ENCODE data around the gene STX7.
A peak's percentile ranks its signal among the peaks of the same experiment; 100 is the strongest.

The STX7 gene

GRCh38 chr6:132527791-132528190 is 14.9 kb upstream of the STX7 start (continued):
- TF ChIP-seq ZNF121 (tag by site-specific recombination; IDR thresholded peaks at IDR 0.05) (no peak), ZNF155 (tag by site-specific recombination; IDR thresholded peaks at IDR 0.05) (no peak), REPIN1 (tag by site-specific recombination; IDR thresholded peaks at IDR 0.05; ENCODE audit: low read depth) (no peak; the same call in 1 of the 2 replicates), SETDB1 (IDR thresholded peaks at IDR 0.05; ENCODE audit: insufficient read length, low read length) (no peak), ZEB2 (tag by site-specific recombination; IDR thresholded peaks at IDR 0.05) (peak; percentile 96), KLF7 (tag by site-specific recombination; IDR thresholded peaks at IDR 0.05; ENCODE audit: borderline replicate concordance) (no peak), ZNF324 (tag by site-specific recombination; IDR thresholded peaks at IDR 0.05) (peak; percentile 72), ZNF670 (tag by site-specific recombination; IDR thresholded peaks at IDR 0.05; ENCODE audit: low read depth) (no peak), ZXDB (tag by site-specific recombination; IDR thresholded peaks at IDR 0.05) (peak; percentile 66; the same call in 1 of the 2 replicates), ZNF664 (tag by site-specific recombination; IDR thresholded peaks at IDR 0.05) (no peak), ZNF423 (tag by site-specific recombination; IDR thresholded peaks at IDR 0.05) (peak; percentile 68), KLF17 (tag by site-specific recombination; IDR thresholded peaks at IDR 0.05) (peak; percentile 50; the same call in 1 of the 2 replicates), ZBTB7A (tag by site-specific recombination; IDR thresholded peaks at IDR 0.05; ENCODE audit: low read depth) (0 out of 2 replicates have a peak, but pooled peaks have one; percentile 23), YY1 (tag by site-specific recombination; IDR thresholded peaks at IDR 0.05) (no peak; the same call in 1 of the 2 replicates), PBX3 (CRISPR knock-in tag; IDR thresholded peaks at IDR 0.05) (no peak), ZNF350 (tag by site-specific recombination; IDR thresholded peaks at IDR 0.05) (no peak), KLF1 (tag by site-specific recombination; IDR thresholded peaks at IDR 0.05) (no peak), ZSCAN5A (tag by site-specific recombination; IDR thresholded peaks at IDR 0.05) (peak; percentile 62; the same call in 1 of the 2 replicates), ZNF629 (tag by site-specific recombination; IDR thresholded peaks at IDR 0.05) (peak; percentile 91), ZFP69B (tag by site-specific recombination; IDR thresholded peaks at IDR 0.05) (0 out of 2 replicates have a peak, but pooled peaks have one; percentile 39), ZBTB6 (tag by site-specific recombination; IDR thresholded peaks at IDR 0.05) (no peak), ZNF335 (tag by site-specific recombination; conservative IDR thresholded peaks at IDR 0.05) (no peak), ZNF24 (tag by site-specific recombination; IDR thresholded peaks at IDR 0.05) (peak; percentile 86), ZNF560 (tag by site-specific recombination; IDR thresholded peaks at IDR 0.05; ENCODE audit: borderline replicate concordance) (no peak), ZNF354C (tag by site-specific recombination; IDR thresholded peaks at IDR 0.05; ENCODE audit: borderline replicate concordance, low read depth) (0 out of 2 replicates have a peak, but pooled peaks have one; percentile 25), ZNF600 (tag by site-specific recombination; IDR thresholded peaks at IDR 0.05) (no peak)
- TF ChIP-seq, protein P1, sequence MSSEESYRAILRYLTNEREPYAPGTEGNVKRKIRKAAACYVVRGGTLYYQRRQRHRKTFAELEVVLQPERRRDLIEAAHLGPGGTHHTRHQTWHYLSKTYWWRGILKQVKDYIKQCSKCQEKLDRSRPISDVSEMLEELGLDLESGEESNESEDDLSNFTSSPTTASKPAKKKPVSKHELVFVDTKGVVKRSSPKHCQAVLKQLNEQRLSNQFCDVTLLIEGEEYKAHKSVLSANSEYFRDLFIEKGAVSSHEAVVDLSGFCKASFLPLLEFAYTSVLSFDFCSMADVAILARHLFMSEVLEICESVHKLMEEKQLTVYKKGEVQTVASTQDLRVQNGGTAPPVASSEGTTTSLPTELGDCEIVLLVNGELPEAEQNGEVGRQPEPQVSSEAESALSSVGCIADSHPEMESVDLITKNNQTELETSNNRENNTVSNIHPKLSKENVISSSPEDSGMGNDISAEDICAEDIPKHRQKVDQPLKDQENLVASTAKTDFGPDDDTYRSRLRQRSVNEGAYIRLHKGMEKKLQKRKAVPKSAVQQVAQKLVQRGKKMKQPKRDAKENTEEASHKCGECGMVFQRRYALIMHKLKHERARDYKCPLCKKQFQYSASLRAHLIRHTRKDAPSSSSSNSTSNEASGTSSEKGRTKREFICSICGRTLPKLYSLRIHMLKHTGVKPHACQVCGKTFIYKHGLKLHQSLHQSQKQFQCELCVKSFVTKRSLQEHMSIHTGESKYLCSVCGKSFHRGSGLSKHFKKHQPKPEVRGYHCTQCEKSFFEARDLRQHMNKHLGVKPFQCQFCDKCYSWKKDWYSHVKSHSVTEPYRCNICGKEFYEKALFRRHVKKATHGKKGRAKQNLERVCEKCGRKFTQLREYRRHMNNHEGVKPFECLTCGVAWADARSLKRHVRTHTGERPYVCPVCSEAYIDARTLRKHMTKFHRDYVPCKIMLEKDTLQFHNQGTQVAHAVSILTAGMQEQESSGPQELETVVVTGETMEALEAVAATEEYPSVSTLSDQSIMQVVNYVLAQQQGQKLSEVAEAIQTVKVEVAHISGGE (tag by site-specific recombination; conservative IDR thresholded peaks at IDR 0.05; ENCODE audit: low read depth): no peak
- TF ChIP-seq, protein P2, sequence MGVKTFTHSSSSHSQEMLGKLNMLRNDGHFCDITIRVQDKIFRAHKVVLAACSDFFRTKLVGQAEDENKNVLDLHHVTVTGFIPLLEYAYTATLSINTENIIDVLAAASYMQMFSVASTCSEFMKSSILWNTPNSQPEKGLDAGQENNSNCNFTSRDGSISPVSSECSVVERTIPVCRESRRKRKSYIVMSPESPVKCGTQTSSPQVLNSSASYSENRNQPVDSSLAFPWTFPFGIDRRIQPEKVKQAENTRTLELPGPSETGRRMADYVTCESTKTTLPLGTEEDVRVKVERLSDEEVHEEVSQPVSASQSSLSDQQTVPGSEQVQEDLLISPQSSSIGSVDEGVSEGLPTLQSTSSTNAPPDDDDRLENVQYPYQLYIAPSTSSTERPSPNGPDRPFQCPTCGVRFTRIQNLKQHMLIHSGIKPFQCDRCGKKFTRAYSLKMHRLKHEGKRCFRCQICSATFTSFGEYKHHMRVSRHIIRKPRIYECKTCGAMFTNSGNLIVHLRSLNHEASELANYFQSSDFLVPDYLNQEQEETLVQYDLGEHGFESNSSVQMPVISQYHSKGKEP (tag by site-specific recombination; IDR thresholded peaks at IDR 0.05): no peak
- TF ChIP-seq, protein P3, sequence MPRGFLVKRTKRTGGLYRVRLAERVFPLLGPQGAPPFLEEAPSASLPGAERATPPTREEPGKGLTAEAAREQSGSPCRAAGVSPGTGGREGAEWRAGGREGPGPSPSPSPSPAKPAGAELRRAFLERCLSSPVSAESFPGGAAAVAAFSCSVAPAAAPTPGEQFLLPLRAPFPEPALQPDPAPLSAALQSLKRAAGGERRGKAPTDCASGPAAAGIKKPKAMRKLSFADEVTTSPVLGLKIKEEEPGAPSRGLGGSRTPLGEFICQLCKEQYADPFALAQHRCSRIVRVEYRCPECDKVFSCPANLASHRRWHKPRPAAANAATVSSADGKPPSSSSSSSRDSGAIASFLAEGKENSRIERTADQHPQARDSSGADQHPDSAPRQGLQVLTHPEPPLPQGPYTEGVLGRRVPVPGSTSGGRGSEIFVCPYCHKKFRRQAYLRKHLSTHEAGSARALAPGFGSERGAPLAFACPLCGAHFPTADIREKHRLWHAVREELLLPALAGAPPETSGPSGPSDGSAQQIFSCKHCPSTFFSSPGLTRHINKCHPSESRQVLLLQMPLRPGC (tag by site-specific recombination; IDR thresholded peaks at IDR 0.05): peak; percentile 92
